ENCODE data around the gene HSF4.
A peak's percentile ranks its signal among the peaks of the same experiment; 100 is the strongest.

HSF4 gene

GRCh38 chr16:67179421-67180080, 15.0 kb downstream of the HSF4 start:
- TF ChIP-seq CTCF (conservative IDR thresholded peaks at IDR 0.05; ENCODE audit: low read length) (peak; percentile 39; the same call in 1 of the 2 replicates), EZH2phosphoT487 (IDR thresholded peaks at IDR 0.05; ENCODE audit: borderline replicate concordance) (no peak)
- peaks cover 25% of the 10 kb centered on the region for H3K4me1 ChIP-seq (ENCODE audit: insufficient read depth, low read length, poor library complexity, severe bottlenecking)
- H4K20me1 ChIP-seq (ENCODE audit: insufficient read depth, low read length, poor library complexity, severe bottlenecking): peaks cover 13% of the 10 kb centered on the region
- no peaks in the 10 kb centered on the region for H3K9me2 ChIP-seq (replicated peaks; ENCODE audit: low read depth, low read length)
- no peaks in the 10 kb centered on the region for H3K36me3 ChIP-seq (ENCODE audit: insufficient read depth, low read length)
- no peaks in the 10 kb centered on the region for H3K9me3 ChIP-seq (ENCODE audit: insufficient read depth, low read depth, low read length)
- H3K79me2 ChIP-seq (ENCODE audit: insufficient read depth, low read length): peaks cover 33% of the 10 kb centered on the region
- H3K9ac ChIP-seq (ENCODE audit: low read depth, low read length, poor library complexity, severe bottlenecking): no peak overlapping the region
- H3F3A ChIP-seq (ENCODE audit: low read depth): no peaks in the 10 kb centered on the region
- no peak overlapping the region for H3K4me3 ChIP-seq (ENCODE audit: low read length, poor library complexity, severe bottlenecking)
- no peak overlapping the region for H3K4me2 ChIP-seq (ENCODE audit: low read depth, low read length, poor library complexity, severe bottlenecking)
- no peaks in the 10 kb centered on the region for H3K27me3 ChIP-seq (ENCODE audit: insufficient read depth, low read length, poor library complexity, severe bottlenecking)
- no peak overlapping the region for H2AFZ ChIP-seq (ENCODE audit: low read length)

- Histone ChIP-seq H3K9me2 (replicated peaks; ENCODE audit: low read depth, low read length) (no peaks in the 10 kb centered on the region), H3K27me3 (ENCODE audit: insufficient read depth, low read length, poor library complexity, severe bottlenecking) (no peaks in the 10 kb centered on the region), H3K36me3 (ENCODE audit: insufficient read depth, low read length) (no peaks in the 10 kb centered on the region), H3K9ac (ENCODE audit: low read depth, low read length, poor library complexity, severe bottlenecking) (no peak overlapping the region), H4K20me1 (ENCODE audit: insufficient read depth, low read length, poor library complexity, severe bottlenecking) (peaks cover 20% of the 10 kb centered on the region), H3K9me3 (ENCODE audit: insufficient read depth, low read depth, low read length) (no peaks in the 10 kb centered on the region), H3K4me2 (ENCODE audit: low read depth, low read length, poor library complexity, severe bottlenecking) (no peak overlapping the region), H2AFZ (ENCODE audit: low read length) (no peak overlapping the region), H3K4me3 (ENCODE audit: low read length, poor library complexity, severe bottlenecking) (no peak overlapping the region), H3F3A (ENCODE audit: low read depth) (no peaks in the 10 kb centered on the region), H3K4me1 (ENCODE audit: insufficient read depth, low read length, poor library complexity, severe bottlenecking) (peaks cover 22% of the 10 kb centered on the region), H3K79me2 (ENCODE audit: insufficient read depth, low read length) (peaks cover 27% of the 10 kb centered on the region)
- TF ChIP-seq EZH2phosphoT487 (IDR thresholded peaks at IDR 0.05; ENCODE audit: borderline replicate concordance) (no peak), CTCF (conservative IDR thresholded peaks at IDR 0.05; ENCODE audit: low read length) (no peak)
These were observed 15.6 kb downstream of the HSF4 start for GRCh38 chr16:67180166-67180565.

- Histone ChIP-seq H4K20me1 (ENCODE audit: insufficient read depth, low read length, poor library complexity, severe bottlenecking) (peaks cover 20% of the 10 kb centered on the region), H3K4me1 (ENCODE audit: insufficient read depth, low read length, poor library complexity, severe bottlenecking) (peaks cover 19% of the 10 kb centered on the region), H3K4me2 (ENCODE audit: low read depth, low read length, poor library complexity, severe bottlenecking) (peak overlapping the region; percentile 35), H3K9me2 (replicated peaks; ENCODE audit: low read depth, low read length) (no peaks in the 10 kb centered on the region), H3K9ac (ENCODE audit: low read depth, low read length, poor library complexity, severe bottlenecking) (no peak overlapping the region), H3K36me3 (ENCODE audit: insufficient read depth, low read length) (no peaks in the 10 kb centered on the region), H3K9me3 (ENCODE audit: insufficient read depth, low read depth, low read length) (no peaks in the 10 kb centered on the region), H3K27me3 (ENCODE audit: insufficient read depth, low read length, poor library complexity, severe bottlenecking) (no peaks in the 10 kb centered on the region), H2AFZ (ENCODE audit: low read length) (no peak overlapping the region), H3K79me2 (ENCODE audit: insufficient read depth, low read length) (peaks cover 25% of the 10 kb centered on the region), H3F3A (ENCODE audit: low read depth) (no peaks in the 10 kb centered on the region), H3K4me3 (ENCODE audit: low read length, poor library complexity, severe bottlenecking) (no peak overlapping the region)
- TF ChIP-seq EZH2phosphoT487 (IDR thresholded peaks at IDR 0.05; ENCODE audit: borderline replicate concordance) (no peak), CTCF (conservative IDR thresholded peaks at IDR 0.05; ENCODE audit: low read length) (no peak)
These were observed 16.8 kb downstream of the HSF4 start for GRCh38 chr16:67181346-67181745.

All from Loucy (cell line).